GM19193 (cell line): ENCODE data around the gene SMAP1.

Source experiments
- POLR2A ChIP-seq: IDR thresholded peaks from 4 replicates; pipeline ENCODE4 v1.6.1; 2011; ENCODE audit not compliant: insufficient read depth, insufficient read length; ENCODE audit errors: extremely low read depth

SMAP1 gene

DNA sequence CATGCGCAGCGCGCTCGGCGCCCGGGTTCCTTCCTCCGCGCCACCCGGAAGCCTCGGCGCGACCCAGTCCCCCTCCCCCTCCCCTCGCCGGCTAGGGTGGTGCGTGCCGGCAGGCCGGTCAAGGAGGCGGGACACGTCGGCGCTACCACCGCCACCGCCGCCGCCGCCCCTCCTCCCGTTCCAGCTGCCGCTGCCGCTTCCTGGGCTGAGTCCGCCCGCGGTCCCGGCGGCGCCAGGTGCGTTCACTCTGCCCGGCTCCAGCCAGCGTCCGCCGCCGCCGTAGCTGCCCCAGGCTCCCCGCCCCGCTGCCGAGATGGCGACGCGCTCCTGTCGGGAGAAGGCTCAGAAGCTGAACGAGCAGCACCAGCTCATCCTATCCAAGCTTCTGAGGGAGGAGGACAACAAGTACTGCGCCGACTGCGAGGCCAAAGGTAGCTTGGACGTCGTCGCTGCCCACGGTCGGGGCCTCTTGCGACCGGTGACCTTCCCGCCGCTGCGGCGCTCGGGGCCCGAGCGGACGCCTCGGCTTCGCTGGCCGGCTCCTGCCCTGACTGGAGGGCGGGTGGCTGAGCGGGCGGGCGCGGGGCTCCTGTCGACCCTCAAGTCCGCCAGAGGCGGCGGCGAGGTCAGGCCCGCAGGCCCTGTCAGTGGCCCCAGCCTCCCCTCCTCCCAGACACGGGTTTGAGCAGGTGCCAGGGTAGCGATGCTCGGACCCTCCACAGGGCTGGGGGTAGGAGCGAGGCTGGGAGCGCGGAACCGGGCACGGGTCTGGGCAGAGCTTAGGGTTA, at the start of gene SMAP1:
TSS of gene SMAP1 (plus strand) at position 173 of the 788 bp plus-strand sequence. CDS start at position 314, 141 bp downstream.
- peak; percentile 85 for TF ChIP-seq POLR2A

DNA sequence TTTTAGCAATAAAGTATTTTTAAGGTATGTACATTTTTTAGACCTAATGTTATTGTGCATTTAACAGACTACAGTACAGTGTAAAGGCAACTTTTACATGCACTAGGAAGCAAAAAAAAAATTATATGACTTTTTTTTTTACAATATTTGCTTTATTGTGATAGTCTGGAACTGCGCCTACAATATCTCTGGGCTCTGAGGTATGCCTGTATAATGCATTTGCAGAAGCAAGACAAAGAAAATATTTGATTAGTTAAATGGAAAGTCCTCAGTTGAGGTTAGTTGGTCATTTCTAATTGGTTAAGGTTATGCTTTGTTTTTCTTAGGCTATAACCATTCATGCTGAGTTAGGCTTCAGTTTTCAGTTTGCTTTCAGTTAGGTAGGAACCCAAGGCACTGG, 46.9 kb upstream of the SMAP1 start:
- no peak for TF ChIP-seq POLR2A

DNA sequence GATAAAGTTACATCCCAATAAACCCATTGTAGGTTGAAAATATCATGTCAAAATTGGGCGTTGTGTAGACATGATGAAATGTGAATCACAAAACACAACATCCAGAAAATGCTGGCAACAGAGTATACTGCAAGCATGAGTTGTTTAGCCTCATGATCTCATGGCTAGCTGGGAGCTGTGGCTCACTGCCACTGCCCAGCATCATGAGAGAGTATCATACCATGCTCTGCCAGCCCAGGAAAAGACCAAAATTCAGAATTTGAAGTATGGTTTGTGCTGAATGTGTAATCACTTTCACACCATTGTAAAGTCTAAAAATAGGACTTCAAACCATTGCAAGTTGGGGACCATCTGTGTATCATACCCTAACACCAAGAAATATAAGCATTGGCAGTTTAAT, 45.2 kb upstream of the SMAP1 start:
- TF ChIP-seq POLR2A, result no peak

GRCh38 chr6:70625436-70625835, 42.2 kb upstream of the SMAP1 start:
- TF ChIP-seq POLR2A, result no peak

- no peak for TF ChIP-seq POLR2A
Observed at GRCh38 chr6:70627500-70628254, 40.0 kb upstream of the SMAP1 start.

DNA sequence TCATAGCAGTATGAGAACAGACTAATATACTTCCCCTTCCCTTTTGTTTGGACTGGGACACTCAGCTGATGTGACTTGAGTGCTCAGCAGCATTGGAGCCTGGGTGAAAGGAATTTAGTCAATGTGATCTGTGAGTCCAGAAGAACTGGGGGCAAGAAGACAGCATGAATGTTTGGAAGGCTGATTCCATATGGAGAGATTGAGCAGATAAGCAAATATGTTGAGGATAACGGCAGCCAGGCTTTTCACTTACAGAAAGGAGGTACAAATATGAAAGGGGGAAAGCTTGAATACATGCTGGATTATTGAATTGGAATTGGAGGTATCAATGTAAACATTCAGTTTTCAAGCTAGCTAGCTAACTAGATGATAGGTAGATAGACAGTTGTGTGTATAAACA, 37.8 kb upstream of the SMAP1 start:
- TF ChIP-seq POLR2A, result no peak

- TF ChIP-seq POLR2A, result no peak
Observed at GRCh38 chr6:70633870-70634269, 33.8 kb upstream of the SMAP1 start.

DNA sequence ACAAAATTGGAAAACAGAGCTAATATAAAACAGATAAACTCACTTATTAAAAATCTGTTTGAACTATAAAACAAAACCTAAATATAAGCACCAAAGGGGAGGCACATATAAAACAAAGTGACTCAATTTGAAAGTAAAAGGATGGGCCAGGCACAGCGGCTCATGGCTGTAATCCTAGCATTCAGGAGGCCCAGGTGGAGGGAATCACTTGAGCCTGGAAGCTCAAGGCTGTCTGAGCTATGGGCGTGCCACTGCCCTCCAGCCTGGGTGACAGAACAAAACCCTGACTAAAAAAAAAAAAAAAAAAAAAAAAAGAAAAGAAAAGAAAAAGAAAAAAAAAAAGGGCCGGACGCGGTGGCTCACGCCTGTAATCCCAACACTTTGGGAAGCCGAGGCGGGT, 31.1 kb upstream of the SMAP1 start:
- TF ChIP-seq POLR2A, result no peak

DNA sequence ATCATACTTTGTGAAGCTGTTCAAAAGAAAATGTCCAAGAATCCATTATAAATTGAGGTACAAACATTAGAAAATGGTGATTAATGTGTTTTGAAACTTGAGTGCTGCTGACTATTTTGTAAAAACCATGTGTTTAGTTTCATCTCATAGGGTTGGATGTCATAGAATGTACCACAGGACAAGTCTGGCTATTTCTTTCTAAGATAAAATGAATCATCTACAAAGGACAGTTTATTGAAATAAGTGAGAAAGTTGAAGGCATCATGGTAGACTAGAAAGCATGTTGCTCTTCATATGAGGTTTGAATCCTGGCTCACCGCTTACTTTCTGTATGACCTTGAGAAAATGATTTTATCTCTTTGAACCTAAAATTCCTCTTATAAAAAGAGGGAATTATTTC, 29.2 kb upstream of the SMAP1 start:
- no peak for TF ChIP-seq POLR2A

- TF ChIP-seq POLR2A, result no peak
Observed at GRCh38 chr6:70651326-70651905, 16.3 kb upstream of the SMAP1 start.

- TF ChIP-seq POLR2A, result no peak
Observed at GRCh38 chr6:70652216-70652615, 15.5 kb upstream of the SMAP1 start.

GRCh38 chr6:70657706-70658105, 10.0 kb upstream of the SMAP1 start:
- TF ChIP-seq POLR2A, result no peak

GRCh38 chr6:70663881-70664466, 3.7 kb upstream of the SMAP1 start:
- no peak for TF ChIP-seq POLR2A

GRCh38 chr6:70666706-70667105, 977 bp upstream of the SMAP1 start:
- TF ChIP-seq POLR2A, result no peak

DNA sequence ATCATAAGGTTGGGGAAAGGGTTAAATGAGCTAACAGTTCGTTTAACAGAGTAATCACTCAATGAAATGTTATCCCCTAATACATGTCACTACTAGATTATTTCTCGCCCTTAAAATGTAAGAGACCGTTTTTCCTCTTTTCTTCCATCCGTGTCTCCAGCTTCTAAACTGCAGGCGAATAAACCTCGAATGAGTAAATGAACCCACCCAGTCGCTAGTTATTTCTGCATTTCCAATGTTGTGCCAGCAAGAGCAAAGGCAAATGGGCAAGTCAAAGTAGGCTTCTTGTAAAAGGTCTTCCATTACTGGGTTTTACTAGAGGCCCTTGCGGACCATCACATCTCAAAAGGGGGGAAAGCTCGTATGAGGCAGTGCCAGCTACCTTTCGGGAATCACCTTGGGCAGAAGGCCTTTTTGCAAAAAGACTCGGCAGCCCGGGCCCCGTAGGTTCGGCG, 400 bp upstream of the SMAP1 start:
- TF ChIP-seq POLR2A, result peak; percentile 70
